Spleen (tissue), 7 donors: ENCODE measurements around the gene ADGRF3.

ENCODE experiments used
- POLR2AphosphoS5 ChIP-seq, 3 donors: sonication (generic); formaldehyde crosslinking; IDR thresholded peaks; one replicate each; pipeline ENCODE4 v1.5.1; 2017; ENCODE audit warnings: antibody characterized with exemption in 3 of 3
- TF ChIP-seq, protein P1 (sequence below), 11 experiments: fragments of 200-600 bp in 7 of 11; fragments of 450-650 bp in 4 of 11; sonication (generic) in 4 of 11; IDR thresholded peaks in 8 of 11; conservative IDR thresholded peaks in 3 of 11; 1 replicate in 7 of 11; 2 replicates in 4 of 11; pipeline versions ENCODE4 v1.4.0 to v1.8.0; 2016 to 2021; ENCODE audit warnings: antibody characterized with exemption in 11 of 11, inconsistent platforms in 4 of 11, mild to moderate bottlenecking in 1 of 11
- donor health status: DM: no; HTN: no; CAD: no; lungs with moderate emphysema.
- donor health status: DM: no; HTN: no; CAD: no.
- donor health status: DM: no; HTN: no; CAD: no.

DNA sequence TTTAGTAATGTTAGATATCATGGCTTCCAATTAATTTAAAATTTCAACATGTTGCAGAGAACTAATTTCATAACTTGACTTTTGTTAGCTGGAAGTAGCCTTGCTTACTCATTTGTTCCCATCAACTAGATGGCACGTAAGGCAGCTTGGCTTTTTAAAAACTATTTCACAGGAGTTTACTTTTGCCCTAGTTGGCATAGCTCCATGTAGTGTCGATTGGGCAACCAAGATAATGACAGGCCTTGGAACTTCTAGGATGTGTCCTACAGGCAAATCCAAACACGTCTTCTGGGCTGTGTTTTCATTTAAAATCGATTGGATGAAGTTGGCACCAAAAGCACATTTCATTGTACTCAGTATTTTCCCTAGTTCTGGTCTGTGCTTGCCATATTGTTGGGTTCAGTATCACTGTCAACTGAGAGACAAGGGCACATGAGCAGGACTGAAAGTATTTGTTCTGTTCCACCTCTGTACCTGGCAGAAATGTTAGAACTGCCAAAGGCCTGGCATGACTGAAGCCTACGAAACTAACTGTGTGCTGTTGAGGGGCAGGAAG, 72.5 kb downstream of the ADGRF3 start:
- TF ChIP-seq, protein P1, sequence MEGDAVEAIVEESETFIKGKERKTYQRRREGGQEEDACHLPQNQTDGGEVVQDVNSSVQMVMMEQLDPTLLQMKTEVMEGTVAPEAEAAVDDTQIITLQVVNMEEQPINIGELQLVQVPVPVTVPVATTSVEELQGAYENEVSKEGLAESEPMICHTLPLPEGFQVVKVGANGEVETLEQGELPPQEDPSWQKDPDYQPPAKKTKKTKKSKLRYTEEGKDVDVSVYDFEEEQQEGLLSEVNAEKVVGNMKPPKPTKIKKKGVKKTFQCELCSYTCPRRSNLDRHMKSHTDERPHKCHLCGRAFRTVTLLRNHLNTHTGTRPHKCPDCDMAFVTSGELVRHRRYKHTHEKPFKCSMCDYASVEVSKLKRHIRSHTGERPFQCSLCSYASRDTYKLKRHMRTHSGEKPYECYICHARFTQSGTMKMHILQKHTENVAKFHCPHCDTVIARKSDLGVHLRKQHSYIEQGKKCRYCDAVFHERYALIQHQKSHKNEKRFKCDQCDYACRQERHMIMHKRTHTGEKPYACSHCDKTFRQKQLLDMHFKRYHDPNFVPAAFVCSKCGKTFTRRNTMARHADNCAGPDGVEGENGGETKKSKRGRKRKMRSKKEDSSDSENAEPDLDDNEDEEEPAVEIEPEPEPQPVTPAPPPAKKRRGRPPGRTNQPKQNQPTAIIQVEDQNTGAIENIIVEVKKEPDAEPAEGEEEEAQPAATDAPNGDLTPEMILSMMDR (IDR thresholded peaks at IDR 0.05 in 8 of 11, conservative IDR thresholded peaks at IDR 0.05 in 3 of 11), result no peak
- TF ChIP-seq POLR2AphosphoS5 (IDR thresholded peaks at IDR 0.05), result peak in 1 of 3 donors; percentile 84
